Pancreas (tissue), 10 donors: ENCODE data around the gene HPN. TPM values are rescaled to one million over a fixed set of nuclear protein-coding genes. Genes with fewer than 3 reads are reported as not detected.

Experiments used
- ATAC-seq, 4 donors: fragments of 200-7000 bp; cut with Tn5 transposase; one replicate each; pipeline versions ENCODE4 v1.8.0 to v1.9.1; 2020; ENCODE audit warnings: mild to moderate bottlenecking in 4 of 4, moderate library complexity in 4 of 4
- DNase-seq, 6 donors: peaks; one replicate each; pipeline ENCODE4 v3.0.0-alpha.2; 2020
- FAIRE-seq: peaks from 2 replicates; lab custom pipeline; 2012; peaks lifted over from hg19 to GRCh38; lab: Jason Lieb, UNC
- H3K27ac ChIP-seq, 4 donors: fragments of 200-600 bp; sonication (generic); 1 replicate in 3 of 4; 2 replicates in 1 of 4; pipeline versions ENCODE4 v1.5.0 to v1.8.0; 2020
- H3K27me3 ChIP-seq, 4 donors: fragments of 200-600 bp; one replicate each; pipeline ENCODE4 v1.8.0; 2021
- H3K36me3 ChIP-seq, 3 donors: fragments of 200-600 bp; sonication (generic) in 1 of 3; one replicate each; pipeline versions ENCODE4 v1.5.0 to v1.8.0; 2020 to 2021
- H3K4me1 ChIP-seq, 3 donors: fragments of 200-600 bp; one replicate each; pipeline ENCODE4 v1.8.0; 2021
- H3K4me3 ChIP-seq, 4 donors: fragments of 200-600 bp; sonication (generic) in 2 of 4; one replicate each; pipeline versions ENCODE4 v1.5.0 to v1.8.0; 2020 to 2021
- H3K9me3 ChIP-seq, 4 donors: fragments of 200-600 bp; one replicate each; pipeline ENCODE4 v1.8.0; 2021
- CTCF ChIP-seq, 4 donors: fragments of 200-600 bp; sonication (generic) in 3 of 4; IDR thresholded peaks; one replicate each; pipeline versions ENCODE4 v1.5.0 to v1.8.0; 2021; ENCODE audit warnings: antibody characterized with exemption in 4 of 4
- WGBS, 2 donors: extraction: QIAGEN DNeasy Blood & Tissue Kit; methylation state at CpG; one replicate each; pipeline ENCODE4 v1.1.7; 2013; 5-methylcytosine and 5-hydroxymethylcytosine counted together
- intact Hi-C, 3 donors: fragments of 100-400 bp; cut with DNase I; formaldehyde crosslinking; loops; one replicate each; pipeline versions ENCODE4 v1.11.1 to v1.14.2; 2022
- polyA plus RNA-seq, 2 donors: library from polyadenylated mRNA; stranded (reverse); fragments of 200-250 nt; gene quantifications; one replicate each; pipeline ENCODE4 v1.2.3, GENCODE V29; 2013
- total RNA-seq, 6 donors: library from RNA; stranded (reverse); fragmentation: NEBNext Ultra II Directional in 4 of 6; extraction: Animal tissue kit (Norgen Biotek cat#: 25700) in 4 of 6; gene quantifications; one replicate each; pipeline versions ENCODE4 v1.2.1 to v1.2.4, GENCODE V29; 2021 to 2023
- donor health status: healthy with polysubstance abuse.
- donor health status: DM: no; HTN: no; CAD: no; lungs with moderate emphysema.
- donor health status: DM: no; HTN: no; CAD: no.
- donor health status: control.
- donor health status: control.
- donor health status: Bipolar disorder and iron deficiency.
- donor health status: DM: yes; HTN: yes; CAD: no.
- donor health status: DM: no; HTN: no; CAD: no.
- donor health status: DM: no; HTN: no; CAD: no.
- donor health status: DM: yes; HTN: yes; CAD: no.

Gene HPN
- total and polyA plus RNA-seq, 8 donors: 93.0 to 238 (median 124) TPM

- DNase-seq: peak in 1 of 6 donors; percentile 2
- 85 to 87% methylated on average over 6 of the region's 6 CpGs for WGBS, 2 donors
These were observed 15.1 kb downstream of the HPN start for GRCh38 chr19:35056513-35057063.

GRCh38 chr19:35058370-35058769 is 16.8 kb downstream of the HPN start:
- Histone ChIP-seq H3K4me3 (no peak overlapping the region), H3K27me3 (no peaks in the 10 kb centered on the region), H3K36me3 (no peaks in the 10 kb centered on the region), H3K9me3 (no peaks in the 10 kb centered on the region), H3K4me1 (peaks cover 0 to 3% (median 0%) of the 10 kb centered on the region in 3 donors), H3K27ac (no peak overlapping the region)
- intact Hi-C loops: no loop called here
- DNase-seq: no peak
- no peak for TF ChIP-seq CTCF (IDR thresholded peaks at IDR 0.05)
- no peak for ATAC-seq
- FAIRE-seq: peak; percentile 63
- WGBS, 2 donors: 90 to 93% methylated on average over 2 of the region's 2 CpGs

More at GRCh38 chr19:35056513-35057063, 15.1 kb downstream of the HPN start:
- Histone ChIP-seq H3K36me3 (no peaks in the 10 kb centered on the region), H3K4me1 (no peaks in the 10 kb centered on the region), H3K27ac (no peak overlapping the region), H3K4me3 (no peak overlapping the region), H3K9me3 (no peaks in the 10 kb centered on the region), H3K27me3 (no peaks in the 10 kb centered on the region)
- intact Hi-C loops: no loop called here
- FAIRE-seq: no peak
- no peak for ATAC-seq
- TF ChIP-seq CTCF (IDR thresholded peaks at IDR 0.05): no peak

- no peaks in the 10 kb centered on the region for H3K36me3 ChIP-seq
- DNase-seq (peak in 1 of 6 donors; percentile 60), FAIRE-seq (no peak), ATAC-seq (no peak)
- intact Hi-C loops: no loop called here
- 93% methylated on average over 26 of the region's 26 CpGs for WGBS, 2 donors
- H3K4me1 ChIP-seq: peaks cover 0 to 3% (median 0%) of the 10 kb centered on the region in 3 donors
- no peaks in the 10 kb centered on the region for H3K9me3 ChIP-seq
- H3K27ac ChIP-seq: no peak overlapping the region
- no peak overlapping the region for H3K4me3 ChIP-seq
- no peaks in the 10 kb centered on the region for H3K27me3 ChIP-seq
- TF ChIP-seq CTCF (IDR thresholded peaks at IDR 0.05): no peak
These were observed 17.7 kb downstream of the HPN start for GRCh38 chr19:35059006-35059798.

GRCh38 chr19:35059799-35060091 is 18.2 kb downstream of the HPN start:
- 88 to 91% methylated on average over 14 to 15 of the region's 15 CpGs for WGBS, 2 donors
- no peak for FAIRE-seq
- ATAC-seq: no peak
- H3K4me1 ChIP-seq: peaks cover 0 to 3% (median 0%) of the 10 kb centered on the region in 3 donors
- no peaks in the 10 kb centered on the region for H3K27me3 ChIP-seq
- H3K4me3 ChIP-seq: no peak overlapping the region
- H3K9me3 ChIP-seq: no peaks in the 10 kb centered on the region
- H3K36me3 ChIP-seq: no peaks in the 10 kb centered on the region
- intact Hi-C loops: loop anchor here in 1 of 3 donors (10.0 kb wide), 1 partner anchor 75 kb away; the partner anchor contains the start of genes FXYD1 and LGI4
- TF ChIP-seq CTCF (IDR thresholded peaks at IDR 0.05): no peak
- H3K27ac ChIP-seq: no peak overlapping the region
- peak in 1 of 6 donors; percentile 66 for DNase-seq
